Right lobe of liver (tissue), 4 donors: ENCODE measurements around the gene XDH.

ENCODE experiments used
- CTCF ChIP-seq, 4 donors: fragments of 200-600 bp in 3 of 4; fragments of 450-650 bp in 1 of 4; IDR thresholded peaks; one replicate each; pipeline versions ENCODE4 v1.5.1 to v1.8.0; 2016 to 2022; ENCODE audit warnings: antibody characterized with exemption in 4 of 4, mild to moderate bottlenecking in 2 of 4
- POLR2A ChIP-seq: fragments of 450-650 bp; IDR thresholded peaks from one replicate; pipeline ENCODE4 v1.6.1; 2017; ENCODE audit warnings: antibody characterized with exemption, mild to moderate bottlenecking
- donor health status: DM: no; HTN: no; CAD: no.
- donor health status: DM: no; HTN: no; CAD: no.
- donor health status: DM: no; HTN: yes; CAD: no.

GRCh38 chr2:31380243-31380642 is 34.3 kb downstream of the XDH start:
- TF ChIP-seq CTCF (IDR thresholded peaks at IDR 0.05) (no peak), POLR2A (no peak)
